Mesenchymal stem cell (in vitro differentiated cells and primary cell): ENCODE results near the gene AMELY. TPM values are rescaled to one million over a fixed set of nuclear protein-coding genes. Genes with fewer than 3 reads are reported as not detected.

Experiments
- DNase-seq: peaks from one replicate; pipeline ENCODE4 v3.0.0-alpha.2; 2013
- H2AFZ ChIP-seq: one replicate; pipeline ENCODE4 v1.6.1; 2013; ENCODE audit warnings: low read depth, mild to moderate bottlenecking, control low read depth, inconsistent platforms, low read length, moderate library complexity
- H2AK5ac ChIP-seq: 2 replicates; pipeline ENCODE4 v1.6.1; 2013; ENCODE audit warnings: low read length, moderate library complexity, mild to moderate bottlenecking, inconsistent platforms; ENCODE audit not compliant: severe bottlenecking
- H2BK120ac ChIP-seq: one replicate; pipeline ENCODE4 v1.6.1; 2013; ENCODE audit warnings: low read depth, mild to moderate bottlenecking, inconsistent platforms, low read length, moderate library complexity
- H2BK12ac ChIP-seq, 2 experiments: one replicate each; pipeline ENCODE4 v1.6.1; 2013; ENCODE audit warnings: inconsistent platforms in 2 of 2, low read length in 2 of 2, mild to moderate bottlenecking in 2 of 2, moderate library complexity in 2 of 2, control low read depth in 1 of 2
- H2BK15ac ChIP-seq: one replicate; pipeline ENCODE4 v1.6.1; 2013; ENCODE audit warnings: mild to moderate bottlenecking, low read depth, inconsistent platforms; ENCODE audit not compliant: poor library complexity, severe bottlenecking
- H2BK5ac ChIP-seq: 2 replicates; pipeline ENCODE4 v1.6.1; 2013; ENCODE audit warnings: low read depth, mild to moderate bottlenecking, low read length, control low read depth, inconsistent platforms; ENCODE audit not compliant: poor library complexity, severe bottlenecking
- H3K14ac ChIP-seq, 2 experiments: one replicate each; pipeline ENCODE4 v1.6.1; 2013; ENCODE audit warnings: inconsistent platforms in 2 of 2, low read length in 2 of 2, control low read depth in 1 of 2, mild to moderate bottlenecking in 1 of 2, moderate library complexity in 1 of 2
- H3K18ac ChIP-seq, 2 experiments: one replicate each; pipeline ENCODE4 v1.6.1; 2013; ENCODE audit warnings: inconsistent platforms in 2 of 2, low read length in 2 of 2, control low read depth in 1 of 2, low read depth in 1 of 2, mild to moderate bottlenecking in 1 of 2
- H3K23ac ChIP-seq, 2 experiments: one replicate each; pipeline ENCODE4 v1.6.1; 2013; ENCODE audit warnings: inconsistent platforms in 2 of 2, low read length in 2 of 2, mild to moderate bottlenecking in 2 of 2, moderate library complexity in 2 of 2, control low read depth in 1 of 2
- H3K27ac ChIP-seq: 2 replicates; pipeline ENCODE4 v1.5.1; 2013; ENCODE audit warnings: mild to moderate bottlenecking, moderate library complexity, low read length, control low read depth, inconsistent platforms; ENCODE audit not compliant: poor library complexity, severe bottlenecking
- H3K27me3 ChIP-seq, 2 experiments: 2 replicates each; pipeline versions ENCODE4 v1.6.1 to v1.7.0; 2013; ENCODE audit warnings: low read length in 2 of 2, mild to moderate bottlenecking in 2 of 2, moderate library complexity in 2 of 2, control low read depth in 1 of 2, inconsistent platforms in 1 of 2; ENCODE audit not compliant: control insufficient read depth in 1 of 2, insufficient read depth in 1 of 2
- H3K36me3 ChIP-seq, 2 experiments: 2 replicates each; pipeline versions ENCODE4 v1.6.1 to v1.7.0; 2013; ENCODE audit warnings: low read length in 2 of 2, control low read depth in 1 of 2, inconsistent platforms in 1 of 2, low read depth in 1 of 2, mild to moderate bottlenecking in 1 of 2; ENCODE audit not compliant: insufficient read depth in 2 of 2, control insufficient read depth in 1 of 2
- H3K4ac ChIP-seq, 2 experiments: one replicate each; pipeline ENCODE4 v1.6.1; 2013; ENCODE audit warnings: inconsistent platforms in 2 of 2, low read length in 2 of 2, mild to moderate bottlenecking in 2 of 2, moderate library complexity in 2 of 2, control low read depth in 1 of 2, low read depth in 1 of 2
- H3K4me1 ChIP-seq: 2 replicates; pipeline ENCODE4 v1.6.1; 2013; ENCODE audit warnings: low read depth, low read length, control low read depth; ENCODE audit not compliant: control insufficient read depth, insufficient read depth
- H3K4me2 ChIP-seq: 2 replicates; pipeline ENCODE4 v1.6.1; 2013; ENCODE audit warnings: low read length, mild to moderate bottlenecking, inconsistent platforms; ENCODE audit not compliant: poor library complexity, severe bottlenecking
- H3K4me3 ChIP-seq, 2 experiments: 2 replicates each; pipeline versions ENCODE4 v1.5.1 to v1.7.0; 2013; ENCODE audit warnings: low read length in 2 of 2, mild to moderate bottlenecking in 2 of 2, control low read depth in 1 of 2, low read depth in 1 of 2; ENCODE audit not compliant: insufficient read depth in 1 of 2
- H3K79me1 ChIP-seq: replicated peaks from 2 replicates; pipeline ENCODE4 v1.6.1; 2013; ENCODE audit warnings: mild to moderate bottlenecking, control low read depth, low read length, inconsistent platforms; ENCODE audit not compliant: poor library complexity, severe bottlenecking
- H3K9ac ChIP-seq: 2 replicates; pipeline ENCODE4 v1.7.0; 2013; ENCODE audit warnings: mild to moderate bottlenecking, low read length, moderate library complexity
- H3K9me3 ChIP-seq: 2 replicates; pipeline ENCODE4 v1.7.0; 2013; ENCODE audit warnings: mild to moderate bottlenecking, low read length; ENCODE audit not compliant: control insufficient read depth
- H4K8ac ChIP-seq: one replicate; pipeline ENCODE4 v1.6.1; 2013; ENCODE audit warnings: inconsistent platforms, mild to moderate bottlenecking, low read length, moderate library complexity
- H4K91ac ChIP-seq: one replicate; pipeline ENCODE4 v1.6.1; 2013; ENCODE audit warnings: mild to moderate bottlenecking, low read length, inconsistent platforms
- WGBS: methylation state at CpG from one replicate; pipeline ENCODE4 v1.1.7; 2013; ENCODE audit warnings: mixed read lengths; 5-methylcytosine and 5-hydroxymethylcytosine counted together
- polyA plus RNA-seq, 2 experiments: library from polyadenylated mRNA; stranded (reverse); fragments of 200-250 nt; gene quantifications; one replicate each; pipeline ENCODE4 v1.2.3, GENCODE V29; 2013

AMELY gene
- not detected for polyA plus RNA-seq (2013, experiment 1 of 2)
- polyA plus RNA-seq (2013, experiment 2 of 2): not detected

- H3K27ac ChIP-seq: no peak within 1 kb of the TSS
- peaks cover 2% of the 10 kb centered on the region for H3K4me1 ChIP-seq
- no peak within 1 kb of the TSS for H4K91ac ChIP-seq
- H3K14ac ChIP-seq: no peak within 1 kb of the TSS
- no peak within 1 kb of the TSS for H2BK120ac ChIP-seq
- no peak within 1 kb of the TSS for H2BK5ac ChIP-seq
- H3K27me3 ChIP-seq: peaks cover 0 to 20% of the 10 kb centered on the region in 2 experiments
- H3K9me3 ChIP-seq: no peaks in the 10 kb centered on the region
- no peak within 1 kb of the TSS for H3K9ac ChIP-seq
- H2AFZ ChIP-seq: no peak within 1 kb of the TSS
- no peak within 1 kb of the TSS for H2AK5ac ChIP-seq
- H4K8ac ChIP-seq: no peak within 1 kb of the TSS
- no peak within 1 kb of the TSS for H2BK12ac ChIP-seq
- H3K4ac ChIP-seq: no peak within 1 kb of the TSS
- no peak within 1 kb of the TSS for H2BK15ac ChIP-seq
- no peak within 1 kb of the TSS for H3K18ac ChIP-seq
- no peaks in the 10 kb centered on the region for H3K36me3 ChIP-seq
- H3K4me3 ChIP-seq: no peak within 1 kb of the TSS
- H3K23ac ChIP-seq: no peak within 1 kb of the TSS
- H3K79me1 ChIP-seq: no peaks in the 10 kb centered on the region
- under 1% methylated on average over 34 of the region's 52 CpGs for WGBS
- H3K4me2 ChIP-seq: no peak within 1 kb of the TSS
- no peak for DNase-seq
Observed at GRCh38 chrY:6911253-6911881, at the start of gene AMELY. TSS of gene AMELY (minus strand) at chrY:6911752. CDS start at chrY:6872608, 39,144 bp downstream.

GRCh38 chrY:6949947-6950346, 38.4 kb upstream of the AMELY start:
- Histone ChIP-seq H3K4me2 (no peak overlapping the region), H4K8ac (no peak overlapping the region)
- WGBS: no CpG with 5 or more reads among the region's 4 CpGs

GRCh38 chrY:6948378-6948777, 36.8 kb upstream of the AMELY start:
- H3K18ac ChIP-seq: no peak overlapping the region
- H4K8ac ChIP-seq: no peak overlapping the region
- H3K14ac ChIP-seq: no peak overlapping the region
- H3K36me3 ChIP-seq: no peaks in the 10 kb centered on the region
- no peaks in the 10 kb centered on the region for H3K9me3 ChIP-seq
- H4K91ac ChIP-seq: no peak overlapping the region
- no peak overlapping the region for H2BK15ac ChIP-seq
- H3K4me1 ChIP-seq: no peaks in the 10 kb centered on the region
- H2BK5ac ChIP-seq: no peak overlapping the region
- H3K79me1 ChIP-seq: no peaks in the 10 kb centered on the region
- no peak overlapping the region for H2BK120ac ChIP-seq
- no peaks in the 10 kb centered on the region for H3K27me3 ChIP-seq
- no peak overlapping the region for H2AK5ac ChIP-seq
- no CpG with 5 or more reads among the region's 13 CpGs for WGBS
- no peak for DNase-seq
- H3K23ac ChIP-seq: no peak overlapping the region
- no peak overlapping the region for H3K4me2 ChIP-seq
- no peak overlapping the region for H3K9ac ChIP-seq
- H3K27ac ChIP-seq: no peak overlapping the region
- no peak overlapping the region for H3K4ac ChIP-seq
- H3K4me3 ChIP-seq: no peak overlapping the region
- no peak overlapping the region for H2BK12ac ChIP-seq
- no peak overlapping the region for H2AFZ ChIP-seq

More at GRCh38 chrY:6949947-6950346, 38.4 kb upstream of the AMELY start:
- Histone ChIP-seq H3K4me3 (no peak overlapping the region), H3K27me3 (no peaks in the 10 kb centered on the region), H3K9ac (no peak overlapping the region), H3K36me3 (no peaks in the 10 kb centered on the region), H3K9me3 (no peaks in the 10 kb centered on the region), H3K14ac (no peak overlapping the region), H3K4me1 (no peaks in the 10 kb centered on the region), H2BK5ac (no peak overlapping the region), H2BK15ac (no peak overlapping the region), H3K4ac (no peak overlapping the region), H3K27ac (no peak overlapping the region), H2AFZ (no peak overlapping the region), H4K91ac (no peak overlapping the region), H2BK12ac (no peak overlapping the region), H2BK120ac (no peak overlapping the region), H2AK5ac (no peak overlapping the region), H3K23ac (no peak overlapping the region), H3K18ac (no peak overlapping the region), H3K79me1 (no peaks in the 10 kb centered on the region)
- no peak for DNase-seq

- Histone ChIP-seq H3K9me3 (no peaks in the 10 kb centered on the region), H2BK12ac (no peak overlapping the region), H2AFZ (no peak overlapping the region), H3K4me2 (no peak overlapping the region), H3K14ac (no peak overlapping the region), H2BK5ac (no peak overlapping the region), H3K18ac (no peak overlapping the region), H2BK15ac (no peak overlapping the region), H3K27ac (no peak overlapping the region), H4K8ac (no peak overlapping the region), H4K91ac (no peak overlapping the region), H3K4me1 (no peaks in the 10 kb centered on the region), H2AK5ac (no peak overlapping the region), H3K27me3 (no peaks in the 10 kb centered on the region), H3K36me3 (no peaks in the 10 kb centered on the region), H3K23ac (no peak overlapping the region), H3K4ac (no peak overlapping the region), H2BK120ac (no peak overlapping the region), H3K4me3 (no peak overlapping the region), H3K9ac (no peak overlapping the region), H3K79me1 (no peaks in the 10 kb centered on the region)
- no peak for DNase-seq
Observed at GRCh38 chrY:6947695-6948094, 36.1 kb upstream of the AMELY start.
